DMS53 treated with DMSO at 0.1 percent for 48 hours (cell line): ENCODE results near the gene PLOD1.
A peak's percentile ranks its signal among the peaks of the same experiment; 100 is the strongest.
"Not testable (repeated sequence)": the region's sequence is repeated elsewhere in the genome, so short reads cannot be mapped to it uniquely, and the experiment has no call there.

Experiments used
- DNase-seq: peaks from one replicate; lab custom pipeline; 2025; ENCODE audit not compliant: unreplicated experiment; lab: John Stamatoyannopoulos, UW

PLOD1 gene

DNA sequence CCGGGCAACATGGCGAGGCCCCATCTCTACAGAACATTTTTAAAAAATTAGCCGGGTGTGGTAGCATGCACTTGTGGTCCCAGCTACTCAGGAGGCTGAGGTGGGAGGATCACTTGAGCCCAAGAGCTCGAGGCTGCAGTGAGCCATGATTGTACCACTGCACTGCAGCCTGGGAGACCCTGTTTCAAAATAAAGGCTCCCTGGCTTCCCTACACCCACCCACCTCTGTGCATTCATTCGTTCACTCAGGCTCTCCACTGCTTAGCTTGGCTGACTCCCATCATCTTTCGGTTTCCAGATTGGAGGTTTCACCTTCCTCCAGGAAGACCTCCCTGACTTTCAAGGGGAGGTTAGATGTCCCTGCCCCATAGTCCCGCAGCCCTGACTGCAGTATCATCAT lies 22.5 kb upstream of the PLOD1 start:
- DNase-seq, result no peak

DNA sequence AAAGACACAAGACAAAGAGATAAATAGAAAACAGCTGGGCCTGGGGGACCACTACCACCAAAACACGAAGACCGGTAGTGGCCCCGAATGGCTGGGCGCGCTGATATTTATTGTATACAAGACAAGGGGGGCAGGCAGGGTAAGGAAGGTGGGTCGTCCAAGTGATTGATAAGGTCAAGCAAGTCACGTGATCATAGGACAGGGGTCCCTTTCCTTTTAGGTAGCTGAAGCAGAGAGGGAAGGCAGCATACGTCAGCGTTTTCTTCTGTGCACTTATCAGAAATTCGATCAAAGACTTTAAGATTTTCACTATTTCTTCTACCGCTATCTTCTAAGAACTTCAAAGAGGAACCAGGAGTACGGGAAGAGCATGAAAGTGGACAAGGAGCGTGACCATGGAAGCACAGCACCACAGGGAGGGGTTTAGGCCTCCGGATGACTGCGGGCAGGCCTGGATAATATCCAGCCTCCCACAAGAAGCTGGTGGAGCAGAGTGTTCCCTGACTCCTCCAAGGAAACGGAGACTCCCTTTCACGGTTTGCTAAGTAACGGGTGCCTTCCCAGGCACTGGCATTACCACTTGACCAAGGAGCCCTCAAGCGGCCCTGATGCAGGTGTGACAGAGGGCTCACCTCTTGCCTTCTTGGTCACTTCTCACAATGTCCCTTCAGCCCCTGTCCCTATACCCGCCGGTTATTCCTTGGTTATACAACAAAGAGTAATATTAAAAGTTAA lies 21.9 kb upstream of the PLOD1 start:
- DNase-seq, result not testable (repeated sequence)

DNA sequence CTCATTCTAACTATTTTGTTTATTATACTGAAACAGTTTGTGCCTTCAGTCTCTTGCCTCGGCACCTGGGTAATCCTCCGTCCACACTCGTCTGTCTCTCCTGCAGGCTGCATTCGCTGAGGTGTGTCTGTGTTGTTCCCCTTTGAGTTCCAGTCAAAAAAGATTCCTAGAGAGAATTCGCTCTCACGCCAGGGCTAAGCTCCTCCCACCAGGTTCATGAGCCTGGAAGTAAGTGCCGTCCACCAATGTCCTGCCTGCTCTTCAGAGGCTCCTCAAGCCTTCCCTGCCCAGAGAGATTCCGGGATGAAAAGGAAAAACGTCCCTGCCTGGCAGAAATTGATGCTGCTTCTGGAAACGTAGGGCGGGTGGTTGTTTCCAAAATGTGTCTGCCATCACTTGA lies 21.2 kb upstream of the PLOD1 start:
- DNase-seq, result peak; percentile 56

DNA sequence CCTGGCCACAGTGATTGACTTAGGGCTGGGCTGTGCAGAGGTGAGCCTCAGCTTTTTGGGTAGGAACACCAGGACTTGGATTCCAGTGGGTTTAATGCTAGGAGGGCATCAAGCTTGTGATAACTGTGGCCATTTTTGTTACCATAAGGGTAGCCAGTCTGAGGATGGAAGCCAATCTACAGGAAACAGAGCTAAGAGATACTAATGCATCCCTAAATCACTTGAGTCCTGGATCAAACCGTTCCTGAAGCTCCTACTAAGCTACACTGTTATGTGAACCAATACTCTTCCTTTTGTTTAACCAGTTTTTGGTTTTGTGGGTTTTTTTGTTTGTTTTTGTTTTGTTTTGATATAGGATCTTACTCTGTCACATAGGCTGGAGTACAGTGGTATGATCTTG lies 20.5 kb upstream of the PLOD1 start:
- DNase-seq, result no peak

DNA sequence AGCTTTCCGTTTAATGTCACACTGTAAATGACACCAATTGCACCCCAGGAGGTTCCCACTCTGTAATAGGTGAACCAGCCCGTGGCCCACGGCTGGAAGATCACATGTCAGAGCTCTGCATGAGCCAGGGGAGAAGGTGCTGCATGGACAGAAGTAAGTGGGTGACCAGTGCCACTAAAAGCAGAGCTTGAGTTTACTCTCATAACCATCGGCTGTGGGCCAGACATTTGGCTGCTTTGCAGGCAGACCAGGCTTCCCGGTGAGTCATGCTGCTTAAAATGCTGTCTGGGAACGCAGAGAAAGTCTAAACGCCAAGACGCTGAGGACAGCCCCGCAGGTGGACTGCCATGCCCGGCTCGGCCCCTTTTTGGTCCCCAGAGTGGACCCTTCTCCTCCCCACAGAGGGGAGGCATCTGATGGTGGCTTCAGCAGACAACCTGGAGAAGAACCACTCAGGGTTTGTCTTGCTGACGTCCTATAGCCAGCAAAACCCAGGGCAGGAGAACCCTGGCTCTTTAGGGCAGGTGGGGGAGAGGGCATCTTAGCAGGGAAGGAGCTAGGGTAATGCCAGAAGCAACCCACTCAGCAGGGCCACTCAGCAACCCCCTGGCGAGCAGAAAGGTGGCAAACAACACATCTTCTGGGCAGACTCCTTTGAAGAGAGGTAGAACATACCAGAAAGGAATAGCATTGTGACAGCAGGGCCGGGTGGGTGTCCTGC lies 15.6 kb upstream of the PLOD1 start:
- no peak for DNase-seq

DNA sequence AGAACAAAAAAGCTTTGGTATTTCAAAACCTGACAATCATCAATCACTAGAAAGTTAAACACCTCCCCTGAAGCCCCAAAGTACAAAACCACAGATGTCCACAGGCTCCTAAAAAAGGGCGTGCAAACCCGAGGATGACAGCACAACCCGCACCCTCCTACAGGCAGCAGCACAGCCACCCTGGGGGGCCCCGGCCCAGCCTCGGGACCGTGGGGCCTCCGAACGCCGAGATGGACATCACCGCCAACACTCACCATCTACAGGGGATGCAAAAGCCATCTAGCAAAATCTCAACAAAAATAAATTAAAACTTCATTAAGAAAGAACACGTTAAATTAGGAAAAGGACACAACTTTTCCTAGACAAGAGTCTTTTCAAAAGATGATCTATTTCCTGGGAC lies 14.9 kb upstream of the PLOD1 start:
- DNase-seq, result no peak

DNA sequence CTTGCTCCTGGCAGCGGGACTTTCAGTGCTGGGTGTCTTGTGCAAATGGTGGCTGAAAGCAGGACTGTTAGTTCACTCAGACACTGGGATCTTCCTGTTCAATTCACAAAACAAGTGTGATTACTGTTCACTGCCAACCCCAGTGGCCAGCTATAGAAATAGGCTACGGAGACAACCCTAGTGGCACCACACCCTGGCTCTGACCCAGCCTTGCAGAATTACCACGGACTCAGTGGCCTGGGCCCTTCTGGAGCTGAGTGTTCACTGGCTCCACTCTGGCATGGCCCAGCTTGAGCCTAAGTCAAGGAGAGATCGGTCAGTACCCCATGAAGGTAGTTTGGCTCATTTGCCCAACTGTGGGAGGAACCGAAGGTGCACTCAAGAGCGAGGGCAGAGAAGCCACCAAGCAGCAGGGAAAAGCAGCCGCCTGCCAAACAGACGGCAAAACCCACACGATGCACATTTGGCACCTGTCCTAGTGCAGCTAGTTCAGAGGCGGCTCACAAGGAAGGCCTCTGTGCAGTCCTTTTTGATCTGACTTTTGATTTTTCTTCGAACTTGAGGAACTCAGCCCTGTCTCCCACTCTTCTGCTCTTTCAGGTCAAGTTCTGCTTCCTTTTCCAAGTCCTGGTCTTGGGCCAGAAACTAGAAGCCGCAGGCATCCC lies 14.1 kb upstream of the PLOD1 start:
- DNase-seq, result no peak

DNA sequence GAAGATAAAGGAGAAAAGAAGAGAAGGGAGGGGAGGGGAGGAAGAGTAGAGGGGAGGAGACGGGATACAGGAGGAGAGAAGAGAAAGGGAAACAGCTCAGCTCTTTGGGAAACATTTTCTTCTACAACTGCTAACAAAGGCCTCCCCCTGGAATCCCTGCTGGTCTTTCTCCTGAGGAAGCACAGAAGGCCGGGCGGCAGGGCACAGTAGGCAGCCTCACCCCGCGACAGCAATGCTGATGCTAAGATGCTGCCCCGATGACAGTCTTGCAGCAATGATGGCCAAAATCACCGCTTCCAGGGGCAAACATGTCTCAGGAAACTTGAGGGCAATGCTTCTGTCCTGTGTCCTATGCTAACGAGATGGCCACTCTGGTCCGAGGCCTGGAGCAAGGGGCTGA lies 13.5 kb upstream of the PLOD1 start:
- no peak for DNase-seq

DNA sequence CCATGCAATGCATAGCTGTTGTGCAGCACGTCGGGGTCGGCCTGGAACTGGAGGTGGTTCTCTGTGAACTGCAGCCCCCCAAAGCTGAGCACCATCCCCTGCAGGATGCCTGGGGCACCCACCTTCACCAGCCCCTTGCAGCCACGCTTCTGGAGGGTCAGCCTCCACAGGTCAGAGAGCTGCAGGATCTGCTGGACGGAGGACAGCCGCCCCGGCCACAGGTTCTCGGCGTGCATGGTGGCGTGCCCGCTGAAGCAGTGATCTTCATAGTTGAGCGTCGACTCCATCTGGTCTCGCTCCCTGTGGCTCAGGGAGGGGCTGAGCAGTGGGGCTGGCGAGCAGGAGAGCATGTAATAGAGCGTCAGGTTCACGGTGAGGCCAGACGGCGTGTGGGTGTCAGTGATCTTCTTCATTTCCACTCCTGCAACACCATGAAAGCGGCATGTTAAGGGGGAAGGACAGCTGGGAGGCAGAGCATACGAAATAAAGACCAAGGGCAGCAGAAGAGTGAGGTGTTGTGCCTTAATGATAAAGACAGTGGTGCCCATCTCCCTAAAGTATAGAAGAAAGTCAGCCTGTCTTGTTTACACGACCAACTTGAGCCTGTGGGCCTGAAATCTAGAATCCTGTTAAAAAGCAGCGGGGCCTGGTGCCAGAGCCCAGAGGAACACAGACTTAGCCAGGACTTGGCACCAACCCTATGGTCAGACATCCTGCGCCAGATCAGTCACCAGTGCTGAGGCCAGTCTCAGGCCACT lies 11.3 kb upstream of the PLOD1 start:
- DNase-seq, result no peak

DNA sequence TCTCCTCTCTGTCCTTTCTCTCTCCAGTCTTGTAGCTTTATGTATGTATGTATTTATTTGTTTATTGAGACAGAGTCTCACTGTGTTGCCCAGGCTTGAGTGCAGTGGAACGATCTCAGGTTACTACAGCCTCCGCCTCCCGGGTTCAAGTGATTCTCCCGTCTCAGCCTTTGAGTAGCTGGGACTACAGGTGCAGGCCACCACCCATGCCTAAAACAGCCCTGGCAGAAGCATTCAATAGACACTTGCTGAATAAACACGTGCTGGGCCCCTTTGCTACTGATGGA lies 10.7 kb upstream of the PLOD1 start:
- no peak for DNase-seq

DNA sequence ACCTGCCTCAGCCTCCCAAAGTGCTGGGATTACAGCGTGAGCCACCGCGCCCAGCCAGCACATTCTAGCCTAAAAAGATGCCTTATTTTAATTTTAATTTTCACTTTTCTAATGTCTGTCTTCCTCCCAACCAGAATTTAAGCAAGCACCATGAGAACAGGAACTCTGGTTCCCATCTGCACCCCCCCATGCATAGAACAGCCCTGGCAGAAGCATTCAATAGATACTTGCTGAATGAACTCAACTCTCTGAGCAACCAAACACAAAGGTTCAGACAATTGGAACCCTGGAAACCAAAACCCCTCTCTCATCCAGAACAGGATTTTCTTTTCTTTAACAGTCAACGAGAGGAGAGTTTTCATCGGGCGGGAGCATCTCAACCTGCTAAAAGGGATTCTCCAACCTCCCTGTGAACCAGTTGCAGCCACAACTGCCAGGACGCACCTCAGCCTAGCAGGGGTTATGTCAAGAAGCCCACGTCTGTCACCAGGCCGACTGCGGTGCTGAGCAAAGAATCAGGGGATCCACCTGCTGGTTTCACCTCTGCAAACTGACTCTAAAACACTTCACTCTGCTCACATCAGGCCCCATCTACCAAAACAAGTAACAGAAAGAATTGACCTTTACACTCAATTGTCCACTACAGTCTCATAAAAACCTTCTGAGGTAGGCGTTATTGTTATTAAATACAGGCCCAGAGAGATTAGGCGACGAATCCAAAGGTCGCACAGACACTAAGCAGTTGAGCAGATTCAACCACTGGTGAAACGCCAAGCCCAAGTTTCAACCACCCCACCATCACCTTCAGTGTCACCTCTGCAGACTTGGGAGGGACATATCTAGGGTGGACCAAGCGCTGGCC lies 10.0 kb upstream of the PLOD1 start:
- DNase-seq, result no peak

DNA sequence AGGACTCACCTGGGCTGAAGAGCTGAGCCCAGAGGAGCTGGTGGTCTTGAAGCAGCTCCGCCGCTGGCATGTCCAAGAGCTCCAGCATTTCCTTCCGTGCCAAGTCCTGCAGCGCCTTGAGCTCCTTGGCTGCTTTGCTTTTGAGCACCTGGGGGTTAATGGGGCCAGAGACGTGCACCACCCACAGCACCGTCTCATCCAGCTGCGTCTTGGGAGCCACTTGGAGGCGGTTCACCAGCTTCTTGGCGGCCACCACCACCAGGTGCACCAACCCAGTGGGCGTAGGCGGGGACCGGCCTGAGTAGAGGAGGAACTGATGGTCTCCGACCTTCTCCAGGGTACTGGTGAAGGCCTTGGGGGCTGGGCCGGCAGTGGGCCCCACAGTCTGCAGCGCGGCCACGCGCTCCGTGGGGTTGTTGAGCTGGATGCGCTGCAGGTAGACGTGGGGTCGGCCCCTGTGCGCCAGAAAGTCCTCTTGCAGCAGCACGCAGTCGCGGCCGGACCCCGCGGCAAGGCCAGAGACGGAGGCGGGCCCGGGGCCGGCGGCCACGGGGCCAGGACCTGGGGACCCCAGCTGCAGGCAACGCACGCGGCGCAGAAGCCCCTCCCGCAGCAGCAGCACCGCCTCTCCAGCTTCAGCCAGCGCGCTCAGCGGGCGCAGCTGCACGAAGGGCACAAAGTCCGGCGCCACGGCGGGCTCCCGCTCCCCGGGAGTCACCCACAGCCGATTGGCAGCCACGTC lies 9.2 kb upstream of the PLOD1 start:
- not testable (repeated sequence) for DNase-seq

DNA sequence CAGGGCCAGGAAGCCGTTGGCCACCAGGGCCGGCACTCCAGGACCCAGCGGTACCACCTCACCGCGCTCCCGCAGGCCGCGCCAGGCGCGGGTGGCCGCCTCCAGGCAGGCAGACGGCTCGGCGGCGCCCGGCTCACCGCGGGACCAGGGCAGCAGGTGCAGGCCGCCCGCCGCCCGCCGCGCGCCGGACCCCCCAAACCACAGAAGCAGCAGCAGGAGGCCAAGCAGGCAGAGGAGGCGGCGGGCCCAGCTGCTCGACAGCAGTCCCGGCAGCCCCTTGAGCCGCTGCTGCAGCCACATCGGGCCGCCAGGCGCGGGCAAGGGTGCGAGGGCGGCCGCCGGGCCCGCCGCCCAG lies 8.6 kb upstream of the PLOD1 start:
- no peak for DNase-seq

DNA sequence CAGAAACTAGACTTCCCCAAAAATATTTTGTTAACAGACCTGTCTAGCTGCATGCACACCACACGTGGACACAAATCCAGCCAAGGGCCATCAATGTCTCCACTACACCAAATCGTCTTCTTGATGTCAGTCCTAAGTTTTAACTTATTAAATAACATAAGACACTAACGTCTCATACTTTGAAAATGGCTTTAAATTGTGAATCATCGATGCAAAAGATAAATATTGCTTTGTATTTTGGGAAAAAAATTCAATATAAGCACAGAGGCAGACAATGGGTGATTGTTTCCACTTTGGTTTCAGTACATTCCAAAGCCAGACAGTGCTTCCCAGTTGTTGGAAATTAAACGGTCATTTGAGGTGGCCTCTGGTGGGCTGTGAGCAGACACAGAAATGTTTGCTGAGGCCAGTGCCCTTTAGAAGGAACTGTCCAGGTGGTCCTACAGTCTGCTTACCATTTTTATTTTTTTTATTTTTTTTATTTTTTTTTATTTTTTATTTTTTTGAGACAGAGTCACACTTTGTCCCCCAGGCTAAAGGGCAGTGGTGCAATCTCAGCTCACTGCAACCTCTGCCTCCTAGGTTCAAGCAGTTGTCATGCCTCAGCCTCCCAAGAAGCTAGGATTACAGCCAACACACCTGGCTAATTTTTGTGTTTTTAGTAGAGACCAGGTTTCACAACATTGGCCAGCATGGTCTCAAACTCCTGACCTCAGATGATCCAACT lies 6.5 kb upstream of the PLOD1 start:
- DNase-seq, result no peak

DNA sequence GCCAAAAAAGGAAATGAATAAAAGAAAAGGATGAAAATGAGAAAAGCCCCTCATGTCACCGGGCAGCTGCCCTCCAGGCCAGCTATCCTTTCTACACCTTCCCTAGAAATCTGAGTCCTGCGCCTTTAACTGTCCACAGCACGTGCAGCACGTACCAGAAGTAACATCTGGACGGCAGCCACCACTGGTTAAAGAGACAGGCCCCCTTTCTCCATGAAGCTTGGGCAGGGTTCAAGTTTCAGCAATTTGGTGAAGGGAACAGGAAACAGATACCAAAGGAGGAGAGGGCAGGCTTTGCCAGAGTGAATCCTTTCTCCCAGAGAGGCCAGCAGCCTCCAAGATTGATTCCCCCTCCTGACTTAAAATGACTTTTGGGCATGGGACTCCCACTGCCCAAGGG lies 4.7 kb upstream of the PLOD1 start:
- DNase-seq, result no peak

DNA sequence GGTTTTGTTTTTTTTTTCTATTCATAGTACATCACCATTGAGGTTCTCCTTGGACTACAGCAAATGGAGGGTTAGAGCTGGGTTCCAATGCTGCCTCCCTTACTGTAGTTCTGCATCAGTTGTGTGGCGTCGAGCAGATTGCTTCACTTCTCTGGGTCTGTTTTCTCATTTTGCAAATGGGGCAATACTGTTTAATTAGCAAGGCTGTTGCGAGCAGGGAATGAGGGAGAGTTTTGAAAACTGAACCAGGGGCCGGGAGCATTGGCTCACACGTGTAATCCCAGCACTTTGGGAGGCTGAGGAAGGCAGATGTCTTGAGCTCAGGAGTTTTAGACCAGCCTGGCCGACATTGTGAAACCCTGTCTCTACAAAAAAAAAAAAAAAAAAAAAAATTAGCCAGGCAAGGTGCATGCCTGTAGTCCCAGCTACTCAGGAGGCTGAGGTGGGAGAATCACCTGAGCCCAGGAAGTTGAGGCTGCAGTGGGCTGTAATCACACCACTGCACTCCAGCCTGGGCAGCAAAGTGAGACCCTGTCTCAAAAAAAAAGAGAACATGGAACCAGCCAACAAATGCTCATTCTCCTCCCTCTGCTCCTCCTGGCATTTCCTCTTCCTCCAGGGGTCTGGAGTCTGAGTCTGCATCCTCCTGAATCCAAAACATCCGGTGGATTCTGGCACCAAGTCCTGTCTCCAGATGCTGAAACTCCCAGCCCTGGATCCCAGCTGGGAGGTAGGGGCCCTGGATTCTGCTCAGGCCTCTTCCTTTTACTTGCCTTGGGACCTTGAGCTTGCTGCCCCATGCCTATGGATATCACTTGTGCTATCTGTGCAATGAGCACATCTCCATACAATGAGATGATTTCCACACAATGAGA lies 3.7 kb upstream of the PLOD1 start:
- no peak for DNase-seq

DNA sequence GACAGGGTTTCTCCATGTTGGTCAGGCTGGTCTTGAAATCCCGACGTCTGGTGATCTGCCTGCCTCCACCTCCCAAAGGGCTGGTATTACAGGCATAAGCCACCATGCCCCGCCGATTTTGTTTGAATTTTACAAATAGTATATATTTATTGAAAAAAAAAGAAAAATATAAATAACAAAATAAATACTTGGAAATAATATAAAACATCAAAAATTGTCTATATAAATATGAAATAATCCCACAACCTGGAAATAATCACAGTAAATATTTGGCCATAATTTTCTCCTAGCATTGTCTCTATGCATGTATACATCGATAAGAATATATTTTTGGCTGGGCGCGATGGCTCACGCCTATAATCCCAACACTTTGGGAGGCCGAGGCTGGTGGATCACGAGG lies 2.7 kb upstream of the PLOD1 start:
- DNase-seq, result no peak

DNA sequence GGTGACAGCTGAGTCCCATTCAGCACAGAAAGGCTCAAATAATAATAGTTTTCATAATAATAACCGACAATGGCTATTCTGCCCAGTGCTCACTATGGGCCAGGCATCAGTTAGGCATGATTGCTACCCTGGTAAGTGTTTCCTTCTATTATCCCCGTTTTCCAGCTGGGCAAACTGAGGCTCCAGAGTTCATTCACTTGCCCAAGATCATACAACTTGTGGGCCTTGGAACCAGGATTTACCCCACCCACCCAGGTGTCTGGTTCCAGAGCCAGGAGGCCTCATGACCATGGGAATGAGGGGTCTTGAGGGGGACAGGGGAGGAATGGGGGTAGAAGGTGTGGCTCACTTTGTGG lies 518 bp downstream of the PLOD1 start:
- DNase-seq, result peak; percentile 50

DNA sequence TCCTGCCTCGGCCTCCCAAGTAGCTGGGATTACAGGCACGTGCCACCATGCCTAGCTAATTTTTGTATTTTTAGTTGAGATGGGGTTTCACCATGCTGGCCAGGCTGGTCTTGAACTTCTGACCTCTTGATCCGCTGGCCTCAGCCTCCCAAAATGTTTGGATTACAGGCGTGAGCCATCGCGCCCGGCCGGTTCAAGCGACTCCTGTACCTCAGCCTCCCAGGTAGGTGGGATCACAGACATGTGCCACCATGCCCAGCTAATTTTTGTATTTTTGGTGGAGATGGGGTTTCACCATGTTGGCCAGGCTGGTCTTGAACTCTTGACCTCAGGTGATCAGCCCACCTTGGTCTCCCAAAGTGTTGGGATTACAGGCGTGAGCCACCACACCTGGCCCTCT lies 1.2 kb downstream of the PLOD1 start:
- not testable (repeated sequence) for DNase-seq
